OCI-LY7 (cell line): ENCODE data around the gene SLC35G2.

Experiments used
- EZH2phosphoT487 ChIP-seq: fragments of 200-600 bp; sonication (generic); IDR thresholded peaks from 2 replicates; pipeline ENCODE4 v1.6.1; 2018; ENCODE audit warnings: low read depth, borderline replicate concordance, mild to moderate bottlenecking, mixed run types, antibody characterized with exemption, low read length, moderate library complexity, mixed read lengths
- TF ChIP-seq, protein P1 (sequence below): fragments of 200-600 bp; sonication (generic); conservative IDR thresholded peaks from 2 replicates; pipeline ENCODE4 v1.5.1; 2014; ENCODE audit warnings: mild to moderate bottlenecking, antibody characterized with exemption, low read length, moderate library complexity, mixed read lengths

DNA sequence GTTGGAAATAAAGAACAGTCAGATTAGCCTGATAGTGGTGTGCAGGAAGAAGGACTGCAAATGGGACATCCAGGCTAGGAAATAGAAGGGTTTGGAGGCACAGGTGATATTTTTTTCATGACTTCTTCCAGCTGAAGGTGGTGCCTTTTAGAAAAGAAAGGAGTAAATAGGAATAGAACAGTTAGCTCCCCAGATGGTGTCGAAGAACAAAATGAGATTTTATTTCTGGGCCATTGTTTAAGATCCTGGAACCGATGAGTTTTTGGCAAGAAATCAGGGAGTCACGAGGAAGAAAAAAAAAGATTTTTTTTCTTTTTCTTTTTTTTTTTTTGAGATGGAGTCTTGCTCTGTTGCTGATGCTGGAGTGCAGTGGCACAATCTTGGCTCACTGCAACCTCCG lies 33.3 kb downstream of the SLC35G2 start:
- TF ChIP-seq, protein P1, sequence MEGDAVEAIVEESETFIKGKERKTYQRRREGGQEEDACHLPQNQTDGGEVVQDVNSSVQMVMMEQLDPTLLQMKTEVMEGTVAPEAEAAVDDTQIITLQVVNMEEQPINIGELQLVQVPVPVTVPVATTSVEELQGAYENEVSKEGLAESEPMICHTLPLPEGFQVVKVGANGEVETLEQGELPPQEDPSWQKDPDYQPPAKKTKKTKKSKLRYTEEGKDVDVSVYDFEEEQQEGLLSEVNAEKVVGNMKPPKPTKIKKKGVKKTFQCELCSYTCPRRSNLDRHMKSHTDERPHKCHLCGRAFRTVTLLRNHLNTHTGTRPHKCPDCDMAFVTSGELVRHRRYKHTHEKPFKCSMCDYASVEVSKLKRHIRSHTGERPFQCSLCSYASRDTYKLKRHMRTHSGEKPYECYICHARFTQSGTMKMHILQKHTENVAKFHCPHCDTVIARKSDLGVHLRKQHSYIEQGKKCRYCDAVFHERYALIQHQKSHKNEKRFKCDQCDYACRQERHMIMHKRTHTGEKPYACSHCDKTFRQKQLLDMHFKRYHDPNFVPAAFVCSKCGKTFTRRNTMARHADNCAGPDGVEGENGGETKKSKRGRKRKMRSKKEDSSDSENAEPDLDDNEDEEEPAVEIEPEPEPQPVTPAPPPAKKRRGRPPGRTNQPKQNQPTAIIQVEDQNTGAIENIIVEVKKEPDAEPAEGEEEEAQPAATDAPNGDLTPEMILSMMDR: no peak
- TF ChIP-seq EZH2phosphoT487: no peak
